K562 (cell line): ENCODE results near the gene PAX5. TPM values are rescaled to one million over a fixed set of nuclear protein-coding genes. Genes with fewer than 3 reads are reported as not detected.

Source experiments
- ATAC-seq: fragments of 200-7000 bp; cut with Tn5 transposase; 3 replicates; pipeline ENCODE4 v1.9.1; 2020; ENCODE audit warnings: moderate library complexity
- BruUV-seq: library from RNA; stranded (reverse); fragments of 400-500 nt; replicated peaks from 2 replicates; lab custom pipeline; 2021; lab: Mats Ljungman, UMichigan
- CTCF ChIA-PET: fragments of 300-600 bp; formaldehyde crosslinking; extraction: SDS; loops from one replicate; lab custom pipeline; 2021; ENCODE audit warnings: low intra/inter-chr PET ratio; lab: Yijun Ruan, JAX
- POLR2A ChIA-PET: fragments of 300-600, 350-650 bp; sonication (Branson Sonifier 250); formaldehyde crosslinking; extraction: SDS; loops from one replicate; lab custom pipeline; 2021; ENCODE audit warnings: antibody characterized with exemption, inconsistent platforms; lab: Yijun Ruan, JAX
- DNase-seq, 4 experiments: peaks; one replicate each; pipeline versions ENCODE4 v3.0.0 to v3.0.0-alpha.2; 2011 to 2018; ENCODE audit warnings: low spot score in 3 of 4, mixed read lengths in 3 of 4; ENCODE audit errors: extremely low read depth in 1 of 4
- FAIRE-seq: peaks from 2 replicates; lab custom pipeline; 2011; peaks lifted over from hg19 to GRCh38; lab: Jason Lieb, UNC
- H2AFZ ChIP-seq: 2 replicates; pipeline ENCODE4 v1.6.0; 2011; ENCODE audit warnings: low read depth, low read length, control low read depth, inconsistent platforms
- H3K27ac ChIP-seq: fragments of 200-600 bp; 3 replicates; pipeline ENCODE4 v1.8.0; 2011; ENCODE audit warnings: low read depth, mild to moderate bottlenecking, control low read depth, inconsistent platforms, low read length, moderate library complexity, mixed read lengths; ENCODE audit errors: extremely low read depth
- H3K27me3 ChIP-seq, 2 experiments: fragments of 300-600 bp in 1 of 2; 2 replicates in 1 of 2; 3 replicates in 1 of 2; pipeline versions ENCODE4 v1.6.0 to v1.8.0; 2011; ENCODE audit warnings: inconsistent platforms in 2 of 2, low read length in 2 of 2, mild to moderate bottlenecking in 1 of 2, mixed read lengths in 1 of 2, moderate library complexity in 1 of 2; ENCODE audit not compliant: control insufficient read depth in 2 of 2, insufficient read depth in 2 of 2
- H3K36me3 ChIP-seq: fragments of 300-600 bp; 3 replicates; pipeline ENCODE4 v1.8.0; 2011; ENCODE audit warnings: mild to moderate bottlenecking, low read length, inconsistent platforms; ENCODE audit not compliant: control insufficient read depth, insufficient read depth
- H3K4me1 ChIP-seq, 2 experiments: fragments of 200-600 bp in 1 of 2; replicated peaks in 1 of 2; 2 replicates in 1 of 2; 3 replicates in 1 of 2; pipeline versions ENCODE4 v1.5.1 to v1.8.0; 2011; ENCODE audit warnings: inconsistent platforms in 2 of 2, low read length in 2 of 2, mild to moderate bottlenecking in 1 of 2, mixed read lengths in 1 of 2, moderate library complexity in 1 of 2; ENCODE audit not compliant: control insufficient read depth in 2 of 2, insufficient read depth in 2 of 2
- H3K4me2 ChIP-seq: 2 replicates; pipeline ENCODE4 v1.6.1; 2011; ENCODE audit warnings: low read length, control low read depth, inconsistent platforms, mixed read lengths; ENCODE audit not compliant: insufficient read depth
- H3K4me3 ChIP-seq: fragments of 200-600 bp; sonication (generic), shearing (Covaris generic); 2 replicates; pipeline ENCODE4 v1.5.1; 2016; ENCODE audit warnings: control low read depth, inconsistent platforms
- H3K79me2 ChIP-seq: fragments of 200-600 bp; 3 replicates; pipeline ENCODE4 v1.8.0; 2011; ENCODE audit warnings: low read length, inconsistent platforms; ENCODE audit not compliant: control insufficient read depth, insufficient read depth
- H3K9ac ChIP-seq, 2 experiments: 2 replicates each; pipeline versions ENCODE4 v1.6.0 to v1.6.1; 2011; ENCODE audit warnings: low read depth in 2 of 2, low read length in 2 of 2, control low read depth in 1 of 2, inconsistent platforms in 1 of 2, mild to moderate bottlenecking in 1 of 2, mixed read lengths in 1 of 2; ENCODE audit not compliant: insufficient read depth in 1 of 2
- H3K9me1 ChIP-seq: one replicate; pipeline ENCODE4 v1.6.0; 2011; ENCODE audit warnings: inconsistent platforms, mild to moderate bottlenecking, low read length, moderate library complexity; ENCODE audit not compliant: control insufficient read depth, insufficient read depth
- H3K9me3 ChIP-seq: replicated peaks from 2 replicates; pipeline ENCODE4 v1.5.1; 2011; ENCODE audit warnings: low read depth, low read length, inconsistent platforms; ENCODE audit not compliant: control insufficient read depth, insufficient read depth
- H4K20me1 ChIP-seq: replicated peaks from 2 replicates; pipeline ENCODE4 v1.6.1; 2011; ENCODE audit warnings: low read length, inconsistent platforms, mixed read lengths; ENCODE audit not compliant: control insufficient read depth, insufficient read depth
- BRD4 ChIP-seq: fragments of 200-600 bp; sonication (generic); IDR thresholded peaks from 2 replicates; pipeline ENCODE4 v1.6.1; 2017; ENCODE audit warnings: inconsistent platforms
- C11orf30 ChIP-seq: fragments of 450-650 bp; IDR thresholded peaks from 2 replicates; pipeline ENCODE4 v1.6.1; 2016; ENCODE audit warnings: low read depth, mild to moderate bottlenecking
- CHD2 ChIP-seq: IDR thresholded peaks from 2 replicates; pipeline ENCODE4 v1.6.1; 2011; ENCODE audit warnings: low read depth, low read length
- EHMT2 ChIP-seq: fragments of 450-650 bp; IDR thresholded peaks from 2 replicates; pipeline ENCODE4 v1.6.1; 2018; ENCODE audit warnings: antibody characterized with exemption
- GABPB1 ChIP-seq: sonication (generic); formaldehyde crosslinking; IDR thresholded peaks from 2 replicates; pipeline ENCODE4 v1.8.0; 2022; ENCODE audit warnings: mild to moderate bottlenecking, missing genetic modification reagents
- HDAC2 ChIP-seq: fragments of 450-650 bp; IDR thresholded peaks from 2 replicates; pipeline ENCODE4 v1.6.1; 2016; ENCODE audit warnings: mild to moderate bottlenecking
- MAFF ChIP-seq: IDR thresholded peaks from 2 replicates; pipeline ENCODE4 v1.6.1; 2012; ENCODE audit warnings: low read length, improper control_type of control experiment
- MAFG ChIP-seq: fragments of 450-650 bp; conservative IDR thresholded peaks from 2 replicates; pipeline ENCODE4 v1.6.1; 2016; ENCODE audit warnings: missing genetic modification characterization, missing compliant biosample characterization
- OTX1 ChIP-seq: fragments of 450-650 bp; formaldehyde crosslinking; IDR thresholded peaks from 2 replicates; pipeline ENCODE4 v1.4.0; 2022; ENCODE audit warnings: mild to moderate bottlenecking
- TCF7L2 ChIP-seq: fragments of 150-350 bp; IDR thresholded peaks from 2 replicates; pipeline ENCODE4 v1.6.1; 2016; ENCODE audit warnings: low read depth, mild to moderate bottlenecking, low read length, moderate library complexity
- ZNF316 ChIP-seq: fragments of 450-650 bp; IDR thresholded peaks from 2 replicates; pipeline ENCODE4 v1.6.1; 2016
- WGBS: fragments of 100-300 bp; shearing (Covaris generic); methylation state at CpG from one replicate; pipeline ENCODE4 v1.1.6; 2016; ENCODE audit warnings: low coverage, mixed read lengths; ENCODE audit not compliant: insufficient coverage; ENCODE audit errors: missing lambda C conversion rate; 5-methylcytosine and 5-hydroxymethylcytosine counted together
- in situ Hi-C: fragments of 300-500 bp; cut with MboI; formaldehyde crosslinking; loops from 4 replicates; pipeline ENCODE4 v1.15.0; 2018; ENCODE audit warnings: inconsistent platforms, mixed read lengths
- intact Hi-C: fragments of 100-400 bp; cut with micrococcal nuclease; formaldehyde crosslinking; loops from 2 replicates; pipeline ENCODE4 v1.14.2; 2022
- polyA plus RNA-seq, 8 experiments: library from polyadenylated mRNA; depleted of rRNA in 4 of 8; stranded (reverse) in 5 of 8; unstranded in 3 of 8; fragments of >200 nt; fragmentation: Nextera tagmentation in 2 of 8; fragmentation: Illumina TruSeq in 1 of 8; extraction: Ambion mirVana in 2 of 8; extraction: Trizol in 1 of 8; gene quantifications; 2 replicates each; pipeline versions ENCODE4 v1.2.1 to v1.2.3, GENCODE V29; 2011 to 2014; ENCODE audit warnings: inconsistent platforms in 1 of 8, missing spikeins in 1 of 8
- total RNA-seq, 7 experiments: library from RNA; depleted of rRNA in 6 of 7; stranded (reverse); fragments of >200 nt in 6 of 7; fragmentation: Illumina TruSeq in 2 of 7; extraction: Trizol in 2 of 7; gene quantifications; 2 replicates each; pipeline versions ENCODE4 v1.2.1 to v1.2.3, GENCODE V29; 2011 to 2021; ENCODE audit warnings: low replicate concordance in 1 of 7
- TF ChIP-seq, protein P1 (sequence below): IDR thresholded peaks from 2 replicates; pipeline ENCODE4 v1.6.1; 2014; ENCODE audit warnings: antibody characterized with exemption
- TF ChIP-seq, protein P2 (sequence below): sonication (generic); formaldehyde crosslinking; IDR thresholded peaks from 2 replicates; pipeline ENCODE4 v1.8.0; 2022; ENCODE audit warnings: mild to moderate bottlenecking, missing genetic modification reagents

PAX5 gene
- total and polyA plus RNA-seq, 9 of the 15 experiments (the other 6 are each of a cell fraction or from before 2014, with no cell fraction given), result 0.03 to 0.09 TPM; not detected in 7

DNA sequence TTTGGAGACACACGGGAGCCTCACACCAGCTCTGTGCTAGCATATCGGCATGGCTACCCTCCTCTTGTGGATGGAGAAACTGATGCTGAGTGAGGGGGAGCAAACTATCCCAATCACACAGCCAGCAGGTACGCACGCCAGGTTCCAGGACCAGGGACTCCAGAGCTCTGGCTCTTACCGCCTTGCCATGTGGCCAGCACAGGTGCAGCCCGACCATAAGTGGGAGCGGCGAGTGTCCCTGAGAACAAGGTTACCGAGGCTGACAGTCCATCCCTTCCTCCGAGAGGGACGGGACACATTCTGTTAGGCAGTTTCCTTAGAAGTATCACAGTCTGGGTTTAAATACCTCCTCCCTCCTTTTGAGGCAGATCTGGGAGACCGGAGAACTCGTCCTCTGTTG lies 86.0 kb downstream of the PAX5 start:
- H3K9me1 ChIP-seq, result no peaks in the 10 kb centered on the region
- no peaks in the 10 kb centered on the region for H3K79me2 ChIP-seq
- no peak overlapping the region for H3K4me3 ChIP-seq
- H3K36me3 ChIP-seq, result no peaks in the 10 kb centered on the region
- peaks cover 3 to 14% of the 10 kb centered on the region in 2 experiments; a peak in 3 of 5 replicates for H3K27me3 ChIP-seq
- intact Hi-C loops (no loop called here), in situ Hi-C loops (no loop called here)
- BruUV-seq, result no TSS peak
- H3K4me1 ChIP-seq, result no peaks in the 10 kb centered on the region
- TF ChIP-seq GABPB1 (CRISPR knock-in tag) (no peak), EHMT2 (no peak), OTX1 (CRISPR knock-in tag) (no peak), BRD4 (no peak)
- FAIRE-seq, result no peak
- H3K4me2 ChIP-seq, result no peak overlapping the region
- CTCF ChIA-PET, result no interaction called here
- no peak overlapping the region for H2AFZ ChIP-seq
- POLR2A ChIA-PET, result no interaction called here
- H3K9ac ChIP-seq, result no peak overlapping the region
- DNase-seq, result no peak
- ATAC-seq, result no peak
- WGBS, result under 1% methylated on average over 13 of the region's 13 CpGs
- H3K9me3 ChIP-seq, result no peaks in the 10 kb centered on the region
- no peak overlapping the region for H3K27ac ChIP-seq
- no peaks in the 10 kb centered on the region for H4K20me1 ChIP-seq

DNA sequence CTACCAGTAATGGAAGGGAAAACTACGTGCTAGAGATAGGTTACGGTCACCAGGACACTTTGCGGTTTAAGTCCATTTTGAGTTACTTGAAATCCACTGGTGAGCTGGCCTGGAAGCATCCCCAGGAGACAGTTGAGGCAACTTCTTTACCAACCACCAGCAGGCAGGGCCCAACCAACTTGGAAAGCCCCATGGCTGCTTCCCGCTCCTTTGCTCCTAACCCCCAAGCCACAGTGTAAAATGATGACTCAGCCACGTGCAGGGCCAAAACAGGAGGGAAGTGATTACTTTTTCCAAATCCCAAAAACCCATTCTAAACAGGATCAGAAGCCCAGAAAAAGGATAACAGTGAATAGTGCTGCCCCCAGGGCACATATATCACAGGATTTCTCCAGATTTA lies 87.4 kb downstream of the PAX5 start:
- ChIA-PET POLR2A (no interaction called here), CTCF (no interaction called here)
- FAIRE-seq (no peak), ATAC-seq (no peak), DNase-seq (no peak)
- Histone ChIP-seq H4K20me1 (no peaks in the 10 kb centered on the region), H3K27me3 (peaks cover 3 to 14% of the 10 kb centered on the region in 2 experiments; a peak in 3 of 5 replicates), H3K9me1 (no peaks in the 10 kb centered on the region), H3K9me3 (no peaks in the 10 kb centered on the region), H3K4me1 (no peaks in the 10 kb centered on the region), H2AFZ (no peak overlapping the region), H3K9ac (no peak overlapping the region), H3K36me3 (no peaks in the 10 kb centered on the region), H3K4me2 (no peak overlapping the region), H3K27ac (no peak overlapping the region)
- no TSS peak for BruUV-seq
- in situ Hi-C loops, result no loop called here
- WGBS, result 6% methylated on average over 5 of the region's 5 CpGs
- intact Hi-C loops, result no loop called here
- TF ChIP-seq MAFG (tag) (0 out of 2 replicates have a peak, but pooled peaks have one; percentile 6), ZNF316 (peak; percentile 56; the same call in 1 of the 2 replicates), HDAC2 (no peak), MAFF (peak; percentile 20; the same call in 1 of the 2 replicates), CHD2 (no peak), TCF7L2 (no peak), C11orf30 (peak; percentile 42)
- TF ChIP-seq, protein P1, sequence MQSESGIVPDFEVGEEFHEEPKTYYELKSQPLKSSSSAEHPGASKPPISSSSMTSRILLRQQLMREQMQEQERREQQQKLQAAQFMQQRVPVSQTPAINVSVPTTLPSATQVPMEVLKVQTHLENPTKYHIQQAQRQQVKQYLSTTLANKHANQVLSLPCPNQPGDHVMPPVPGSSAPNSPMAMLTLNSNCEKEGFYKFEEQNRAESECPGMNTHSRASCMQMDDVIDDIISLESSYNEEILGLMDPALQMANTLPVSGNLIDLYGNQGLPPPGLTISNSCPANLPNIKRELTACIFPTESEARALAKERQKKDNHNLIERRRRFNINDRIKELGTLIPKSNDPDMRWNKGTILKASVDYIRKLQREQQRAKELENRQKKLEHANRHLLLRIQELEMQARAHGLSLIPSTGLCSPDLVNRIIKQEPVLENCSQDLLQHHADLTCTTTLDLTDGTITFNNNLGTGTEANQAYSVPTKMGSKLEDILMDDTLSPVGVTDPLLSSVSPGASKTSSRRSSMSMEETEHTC, result no peak
- TF ChIP-seq, protein P2, sequence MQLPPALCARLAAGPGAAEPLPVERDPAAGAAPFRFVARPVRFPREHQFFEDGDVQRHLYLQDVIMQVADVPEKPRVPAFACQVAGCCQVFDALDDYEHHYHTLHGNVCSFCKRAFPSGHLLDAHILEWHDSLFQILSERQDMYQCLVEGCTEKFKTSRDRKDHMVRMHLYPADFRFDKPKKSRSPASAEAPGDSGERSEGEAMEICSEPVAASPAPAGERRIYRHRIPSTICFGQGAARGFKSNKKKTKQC (CRISPR knock-in tag), result no peak
- TF ChIP-seq, all 486 proteins: peak for 4
- Histone ChIP-seq H3K79me2 (no peaks in the 10 kb centered on the region), H3K4me3 (no peak overlapping the region)
